ENCODE measurements around the gene SH3BP5L. TPM values are rescaled to one million over a fixed set of nuclear protein-coding genes. Genes with fewer than 3 reads are reported as not detected.
A peak's percentile ranks its signal among the peaks of the same experiment; 100 is the strongest.

Gene SH3BP5L
- total and polyA plus RNA-seq, 2 experiments from 2014 or later = 2.8 to 26.1 TPM

- Histone ChIP-seq H3K27ac (ENCODE audit: low read depth) (no peak overlapping the region), H3K4me1 (ENCODE audit: insufficient read depth) (peaks cover 6% of the 10 kb centered on the region; the same call in 1 of the 2 replicates), H4K20me1 (replicated peaks; ENCODE audit: insufficient read depth) (peaks cover 13% of the 10 kb centered on the region), H3K9me2 (ENCODE audit: insufficient read depth) (no peaks in the 10 kb centered on the region), H3K36me3 (ENCODE audit: insufficient read depth) (no peaks in the 10 kb centered on the region), H2AFZ (peak overlapping the region; percentile 86), H3K4me3 (peak overlapping the region; percentile 68), H3K4me2 (peak overlapping the region; percentile 89), H3F3A (replicated peaks; ENCODE audit: low read depth) (peaks cover 13% of the 10 kb centered on the region), H3K79me2 (replicated peaks; ENCODE audit: insufficient read depth) (no peaks in the 10 kb centered on the region), H3K27me3 (ENCODE audit: insufficient read depth) (peaks cover 47% of the 10 kb centered on the region)
- peak overlapping the region; percentile 58; the same call in 2 of the 3 replicates for H3K4me3 Mint-ChIP-seq
- H3K27me3 Mint-ChIP-seq (ENCODE audit: insufficient read depth, low read depth, poor library complexity) = peaks cover 18% of the 10 kb centered on the region
- TF ChIP-seq POLR2AphosphoS5 (IDR thresholded peaks at IDR 0.05; ENCODE audit: low read depth) (no peak), STAT1 (IDR thresholded peaks at IDR 0.05; ENCODE audit: unreplicated experiment) (no peak), EZH2 (IDR thresholded peaks at IDR 0.05; ENCODE audit: low read depth, unreplicated experiment) (no peak), CTCF (conservative IDR thresholded peaks at IDR 0.05; ENCODE audit: low read depth in 2 of 2) (no peak), ZNF331 (CRISPR knock-in tag; IDR thresholded peaks at IDR 0.05; ENCODE audit: low read depth) (no peak), EZH2phosphoT487 (IDR thresholded peaks at IDR 0.05; ENCODE audit: unreplicated experiment) (no peak), ETS1 (IDR thresholded peaks at IDR 0.05) (no peak)
- H3K36me3 Mint-ChIP-seq (ENCODE audit: low read depth) = peaks cover 43% of the 10 kb centered on the region
- no peak overlapping the region for H3K27ac Mint-ChIP-seq
- H3K4me1 Mint-ChIP-seq = peaks cover 8% of the 10 kb centered on the region
- ATAC-seq (peak; percentile 62), DNase-seq (ENCODE audit: low spot score) (peak; percentile 63)
- no peaks in the 10 kb centered on the region; the same call in 2 of the 3 replicates for H3K9me3 Mint-ChIP-seq
These were observed 22.3 kb upstream of the SH3BP5L start for GRCh38 chr1:248847956-248848561.

GRCh38 chr1:248847181-248847955 lies 21.7 kb upstream of the SH3BP5L start:
- no peaks in the 10 kb centered on the region for H3K36me3 ChIP-seq (ENCODE audit: insufficient read depth)
- peaks cover 47% of the 10 kb centered on the region for H3K27me3 ChIP-seq (ENCODE audit: insufficient read depth)
- DNase-seq (ENCODE audit: low spot score) (peak; percentile 81), ATAC-seq (peak; percentile 85)
- H3K4me2 ChIP-seq = peak overlapping the region; percentile 89
- peaks cover 43% of the 10 kb centered on the region for H3K36me3 Mint-ChIP-seq (ENCODE audit: low read depth)
- no peak overlapping the region for H3K27ac ChIP-seq (ENCODE audit: low read depth)
- H3K4me3 ChIP-seq = peak overlapping the region; percentile 68
- H3K4me1 ChIP-seq (ENCODE audit: insufficient read depth) = peaks cover 6% of the 10 kb centered on the region; the same call in 1 of the 2 replicates
- H3K4me3 Mint-ChIP-seq = peak overlapping the region; percentile 62; the same call in 2 of the 3 replicates
- H2AFZ ChIP-seq = peak overlapping the region; percentile 86
- H3K4me1 Mint-ChIP-seq = peaks cover 8% of the 10 kb centered on the region
- H3K9me3 Mint-ChIP-seq = no peaks in the 10 kb centered on the region; the same call in 2 of the 3 replicates
- H3K9me2 ChIP-seq (ENCODE audit: insufficient read depth) = no peaks in the 10 kb centered on the region
- TF ChIP-seq CTCF (conservative IDR thresholded peaks at IDR 0.05; ENCODE audit: low read depth in 2 of 2) = peak in 1 of 2 experiments; percentile 46; a peak in 2 of 4 replicates
- TF ChIP-seq ETS1 (IDR thresholded peaks at IDR 0.05) = no peak
- H3K27ac Mint-ChIP-seq = no peak overlapping the region
- H3K27me3 Mint-ChIP-seq (ENCODE audit: insufficient read depth, low read depth, poor library complexity) = peaks cover 18% of the 10 kb centered on the region
- no peaks in the 10 kb centered on the region for H3K79me2 ChIP-seq (replicated peaks; ENCODE audit: insufficient read depth)
- peaks cover 13% of the 10 kb centered on the region for H4K20me1 ChIP-seq (replicated peaks; ENCODE audit: insufficient read depth)
- peaks cover 13% of the 10 kb centered on the region for H3F3A ChIP-seq (replicated peaks; ENCODE audit: low read depth)

All from GM23338 (cell line).